Measurements from ENCODE around the gene PDX1. TPM values are rescaled to one million over a fixed set of nuclear protein-coding genes. Genes with fewer than 3 reads are reported as not detected.

PDX1 gene
- total RNA-seq, 1 experiment from 2014 or later = not detected

GRCh38 chr13:27921961-27922882 lies 2.4 kb downstream of the PDX1 start:
- no peak for DNase-seq (ENCODE audit: low read depth)

GRCh38 chr13:27922883-27923612 lies 3.2 kb downstream of the PDX1 start:
- DNase-seq (ENCODE audit: low read depth) = no peak

GRCh38 chr13:27923794-27924528 lies 4.2 kb downstream of the PDX1 start:
- no peak for DNase-seq (ENCODE audit: low read depth)

- no peak for DNase-seq (ENCODE audit: low read depth)
Measured at GRCh38 chr13:27924529-27925141, 4.8 kb downstream of the PDX1 start.

GRCh38 chr13:27925220-27925991 lies 5.6 kb downstream of the PDX1 start:
- DNase-seq (ENCODE audit: low read depth) = no peak

GRCh38 chr13:27926644-27927434 lies 7.0 kb downstream of the PDX1 start:
- DNase-seq (ENCODE audit: low read depth) = no peak

- DNase-seq (ENCODE audit: low read depth) = no peak
Measured at GRCh38 chr13:27927444-27928352, 7.9 kb downstream of the PDX1 start.

- no peak for DNase-seq (ENCODE audit: low read depth)
Measured at GRCh38 chr13:27928353-27928804, 8.6 kb downstream of the PDX1 start.

- no peak for DNase-seq (ENCODE audit: low read depth)
Measured at GRCh38 chr13:27928805-27929753, 9.3 kb downstream of the PDX1 start.

- DNase-seq (ENCODE audit: low read depth) = no peak
Measured at GRCh38 chr13:27929868-27930267, 10.1 kb downstream of the PDX1 start.

GRCh38 chr13:27933118-27933517 lies 13.3 kb downstream of the PDX1 start:
- no peak for DNase-seq (ENCODE audit: low read depth)

- no peak for DNase-seq (ENCODE audit: low read depth)
Measured at GRCh38 chr13:27933580-27934328, 14.0 kb downstream of the PDX1 start.

- DNase-seq (ENCODE audit: low read depth) = no peak
Measured at GRCh38 chr13:27942972-27943371, 23.2 kb downstream of the PDX1 start.

GRCh38 chr13:27952876-27953675 lies 33.3 kb downstream of the PDX1 start:
- DNase-seq (ENCODE audit: low read depth) = no peak

GRCh38 chr13:27953676-27954405 lies 34.0 kb downstream of the PDX1 start:
- peak; percentile 31 for DNase-seq (ENCODE audit: low read depth)

All from HT1080 (cell line).